HG02885 (cell line): Measurements from ENCODE around the gene CA9.

Experiments used
- ATAC-seq: cut with Tn5 transposase; IDR thresholded peaks from one replicate; pipeline ENCODE4 v1.9.1; 2021; ENCODE audit warnings: mild to moderate bottlenecking; ENCODE audit not compliant: unreplicated experiment, poor library complexity

The CA9 gene

DNA sequence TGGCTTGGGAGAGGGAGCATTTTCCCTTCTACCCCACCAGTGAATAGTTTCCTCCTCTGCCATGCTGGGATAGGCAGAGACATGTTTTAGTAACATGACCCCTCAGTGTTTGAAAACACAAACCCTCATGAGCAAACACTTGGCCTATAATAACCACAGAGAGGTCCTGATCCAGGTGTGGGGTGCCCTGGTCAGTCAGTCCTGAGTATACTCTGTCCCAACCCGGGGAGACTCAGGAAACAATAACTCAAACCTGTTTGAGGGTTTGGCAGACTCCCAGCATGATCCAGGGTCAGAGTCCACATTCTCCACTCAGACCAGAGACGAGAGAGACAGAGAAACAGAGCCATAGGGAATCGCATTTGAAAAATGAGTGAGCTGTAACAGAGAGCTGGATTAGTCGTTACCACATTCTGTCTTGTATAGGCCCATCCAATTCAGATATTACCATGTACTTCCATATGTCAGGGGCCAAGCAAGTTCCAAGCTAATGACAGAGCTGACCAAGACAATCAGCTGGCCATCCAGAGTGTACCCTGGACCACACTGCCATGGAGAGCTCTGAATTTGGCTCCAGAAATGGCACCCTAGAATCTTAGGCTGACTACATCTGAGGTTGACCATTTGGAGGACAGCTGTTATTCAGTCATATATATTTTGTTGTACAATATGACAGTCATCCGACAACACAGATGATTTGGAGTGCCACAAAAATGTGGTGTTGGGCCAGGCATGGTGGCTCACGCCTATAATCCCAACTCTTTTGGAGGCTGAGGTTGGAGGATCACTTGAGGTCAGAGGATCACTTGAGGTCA lies 4.2 kb upstream of the CA9 start:
- no peak for ATAC-seq

DNA sequence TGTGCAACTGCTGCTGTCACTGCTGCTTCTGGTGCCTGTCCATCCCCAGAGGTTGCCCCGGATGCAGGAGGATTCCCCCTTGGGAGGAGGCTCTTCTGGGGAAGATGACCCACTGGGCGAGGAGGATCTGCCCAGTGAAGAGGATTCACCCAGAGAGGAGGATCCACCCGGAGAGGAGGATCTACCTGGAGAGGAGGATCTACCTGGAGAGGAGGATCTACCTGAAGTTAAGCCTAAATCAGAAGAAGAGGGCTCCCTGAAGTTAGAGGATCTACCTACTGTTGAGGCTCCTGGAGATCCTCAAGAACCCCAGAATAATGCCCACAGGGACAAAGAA lies 265 bp downstream of the CA9 start:
- no peak for ATAC-seq

DNA sequence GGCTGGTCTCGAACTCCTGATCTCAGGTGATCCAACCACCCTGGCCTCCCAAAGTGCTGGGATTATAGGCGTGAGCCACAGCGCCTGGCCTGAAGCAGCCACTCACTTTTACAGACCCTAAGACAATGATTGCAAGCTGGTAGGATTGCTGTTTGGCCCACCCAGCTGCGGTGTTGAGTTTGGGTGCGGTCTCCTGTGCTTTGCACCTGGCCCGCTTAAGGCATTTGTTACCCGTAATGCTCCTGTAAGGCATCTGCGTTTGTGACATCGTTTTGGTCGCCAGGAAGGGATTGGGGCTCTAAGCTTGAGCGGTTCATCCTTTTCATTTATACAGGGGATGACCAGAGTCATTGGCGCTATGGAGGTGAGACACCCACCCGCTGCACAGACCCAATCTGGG lies 1.5 kb downstream of the CA9 start:
- ATAC-seq, result no peak

DNA sequence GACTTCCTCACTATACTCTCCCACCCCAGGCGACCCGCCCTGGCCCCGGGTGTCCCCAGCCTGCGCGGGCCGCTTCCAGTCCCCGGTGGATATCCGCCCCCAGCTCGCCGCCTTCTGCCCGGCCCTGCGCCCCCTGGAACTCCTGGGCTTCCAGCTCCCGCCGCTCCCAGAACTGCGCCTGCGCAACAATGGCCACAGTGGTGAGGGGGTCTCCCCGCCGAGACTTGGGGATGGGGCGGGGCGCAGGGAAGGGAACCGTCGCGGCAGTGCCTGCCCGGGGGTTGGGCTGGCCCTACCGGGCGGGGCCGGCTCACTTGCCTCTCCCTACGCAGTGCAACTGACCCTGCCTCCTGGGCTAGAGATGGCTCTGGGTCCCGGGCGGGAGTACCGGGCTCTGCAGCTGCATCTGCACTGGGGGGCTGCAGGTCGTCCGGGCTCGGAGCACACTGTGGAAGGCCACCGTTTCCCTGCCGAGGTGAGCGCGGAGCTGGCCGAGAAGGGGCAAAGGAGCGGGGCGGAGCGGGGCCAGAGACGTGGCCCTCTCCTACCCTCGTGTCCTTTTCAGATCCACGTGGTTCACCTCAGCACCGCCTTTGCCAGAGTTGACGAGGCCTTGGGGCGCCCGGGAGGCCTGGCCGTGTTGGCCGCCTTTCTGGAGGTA lies 2.1 kb downstream of the CA9 start:
- no peak for ATAC-seq

DNA sequence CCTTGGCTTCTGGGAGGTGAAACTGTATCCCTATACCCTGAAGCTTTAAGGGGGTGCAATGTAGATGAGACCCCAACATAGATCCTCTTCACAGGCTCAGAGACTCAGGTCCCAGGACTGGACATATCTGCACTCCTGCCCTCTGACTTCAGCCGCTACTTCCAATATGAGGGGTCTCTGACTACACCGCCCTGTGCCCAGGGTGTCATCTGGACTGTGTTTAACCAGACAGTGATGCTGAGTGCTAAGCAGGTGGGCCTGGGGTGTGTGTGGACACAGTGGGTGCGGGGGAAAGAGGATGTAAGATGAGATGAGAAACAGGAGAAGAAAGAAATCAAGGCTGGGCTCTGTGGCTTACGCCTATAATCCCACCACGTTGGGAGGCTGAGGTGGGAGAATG lies 5.4 kb downstream of the CA9 start:
- no peak for ATAC-seq

DNA sequence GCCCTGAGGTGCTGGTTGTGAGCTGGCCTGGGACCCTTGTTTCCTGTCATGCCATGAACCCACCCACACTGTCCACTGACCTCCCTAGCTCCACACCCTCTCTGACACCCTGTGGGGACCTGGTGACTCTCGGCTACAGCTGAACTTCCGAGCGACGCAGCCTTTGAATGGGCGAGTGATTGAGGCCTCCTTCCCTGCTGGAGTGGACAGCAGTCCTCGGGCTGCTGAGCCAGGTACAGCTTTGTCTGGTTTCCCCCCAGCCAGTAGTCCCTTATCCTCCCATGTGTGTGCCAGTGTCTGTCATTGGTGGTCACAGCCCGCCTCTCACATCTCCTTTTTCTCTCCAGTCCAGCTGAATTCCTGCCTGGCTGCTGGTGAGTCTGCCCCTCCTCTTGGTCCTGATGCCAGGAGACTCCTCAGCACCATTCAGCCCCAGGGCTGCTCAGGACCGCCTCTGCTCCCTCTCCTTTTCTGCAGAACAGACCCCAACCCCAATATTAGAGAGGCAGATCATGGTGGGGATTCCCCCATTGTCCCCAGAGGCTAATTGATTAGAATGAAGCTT lies 6.1 kb downstream of the CA9 start:
- no peak for ATAC-seq

DNA sequence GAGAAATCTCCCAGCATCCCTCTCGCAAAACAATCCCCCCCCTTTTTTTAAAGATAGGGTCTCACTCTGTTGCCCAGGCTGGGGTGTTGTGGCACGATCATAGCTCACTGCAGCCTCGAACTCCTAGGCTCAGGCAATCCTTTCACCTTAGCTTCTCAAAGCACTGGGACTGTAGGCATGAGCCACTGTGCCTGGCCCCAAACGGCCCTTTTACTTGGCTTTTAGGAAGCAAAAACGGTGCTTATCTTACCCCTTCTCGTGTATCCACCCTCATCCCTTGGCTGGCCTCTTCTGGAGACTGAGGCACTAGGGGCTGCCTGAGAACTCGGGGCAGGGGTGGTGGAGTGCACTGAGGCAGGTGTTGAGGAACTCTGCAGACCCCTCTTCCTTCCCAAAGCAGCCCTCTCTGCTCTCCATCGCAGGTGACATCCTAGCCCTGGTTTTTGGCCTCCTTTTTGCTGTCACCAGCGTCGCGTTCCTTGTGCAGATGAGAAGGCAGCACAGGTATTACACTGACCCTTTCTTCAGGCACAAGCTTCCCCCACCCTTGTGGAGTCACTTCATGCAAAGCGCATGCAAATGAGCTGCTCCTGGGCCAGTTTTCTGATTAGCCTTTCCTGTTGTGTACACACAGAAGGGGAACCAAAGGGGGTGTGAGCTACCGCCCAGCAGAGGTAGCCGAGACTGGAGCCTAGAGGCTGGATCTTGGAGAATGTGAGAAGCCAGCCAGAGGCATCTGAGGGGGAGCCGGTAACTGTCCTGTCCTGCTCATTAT lies 6.8 kb downstream of the CA9 start:
- peak; percentile 66 for ATAC-seq

DNA sequence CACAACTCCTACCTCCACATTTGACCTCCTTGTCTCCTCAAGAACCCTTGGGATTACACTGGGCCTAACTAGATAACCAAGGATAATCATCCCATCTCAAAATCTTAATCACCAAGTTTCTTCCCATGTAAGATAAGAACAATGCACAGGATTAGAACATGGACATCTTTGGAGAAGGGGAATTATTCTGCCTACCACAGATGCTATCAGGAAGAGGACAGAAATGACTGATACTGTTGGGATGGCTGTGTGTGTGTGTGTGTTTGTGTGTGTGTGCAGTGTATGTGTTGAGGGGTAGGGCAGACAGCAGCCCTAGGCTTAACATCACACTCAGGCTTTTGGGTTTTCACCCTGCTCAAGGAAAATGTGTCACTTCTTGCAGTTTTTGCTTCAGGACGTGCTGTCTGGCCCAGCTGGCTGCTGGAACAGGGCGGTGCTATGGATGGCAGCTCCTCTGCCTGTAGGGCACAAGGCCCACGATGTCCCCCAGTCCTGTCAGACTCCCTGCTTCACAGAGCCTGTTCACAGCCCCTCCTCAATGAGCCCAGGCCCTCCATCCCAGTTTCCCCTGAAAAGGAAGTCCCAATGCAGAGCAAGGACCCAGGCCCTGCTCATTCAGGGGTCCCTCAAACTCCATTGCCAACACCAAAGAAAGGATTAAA lies 7.7 kb downstream of the CA9 start:
- ATAC-seq, result no peak

DNA sequence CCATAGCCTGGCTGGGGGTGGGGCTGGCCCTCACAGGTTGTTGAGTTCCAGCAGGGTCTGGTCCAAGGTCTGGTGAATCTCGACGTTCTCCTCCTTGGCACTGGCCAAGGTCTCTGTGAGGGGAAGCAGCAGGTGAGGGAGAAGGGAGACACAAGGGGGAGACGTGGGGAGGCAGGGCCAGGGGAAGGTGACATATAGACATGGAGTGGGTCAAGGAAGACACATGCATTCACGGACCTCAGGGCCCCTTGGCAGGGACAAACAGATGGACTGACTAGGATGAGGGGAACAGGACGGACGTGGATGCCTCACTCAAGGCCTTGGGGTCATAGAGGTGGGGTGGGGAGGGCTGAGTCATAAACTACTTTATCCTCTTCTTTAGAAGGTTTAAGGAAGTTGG lies 8.3 kb downstream of the CA9 start:
- no peak for ATAC-seq

DNA sequence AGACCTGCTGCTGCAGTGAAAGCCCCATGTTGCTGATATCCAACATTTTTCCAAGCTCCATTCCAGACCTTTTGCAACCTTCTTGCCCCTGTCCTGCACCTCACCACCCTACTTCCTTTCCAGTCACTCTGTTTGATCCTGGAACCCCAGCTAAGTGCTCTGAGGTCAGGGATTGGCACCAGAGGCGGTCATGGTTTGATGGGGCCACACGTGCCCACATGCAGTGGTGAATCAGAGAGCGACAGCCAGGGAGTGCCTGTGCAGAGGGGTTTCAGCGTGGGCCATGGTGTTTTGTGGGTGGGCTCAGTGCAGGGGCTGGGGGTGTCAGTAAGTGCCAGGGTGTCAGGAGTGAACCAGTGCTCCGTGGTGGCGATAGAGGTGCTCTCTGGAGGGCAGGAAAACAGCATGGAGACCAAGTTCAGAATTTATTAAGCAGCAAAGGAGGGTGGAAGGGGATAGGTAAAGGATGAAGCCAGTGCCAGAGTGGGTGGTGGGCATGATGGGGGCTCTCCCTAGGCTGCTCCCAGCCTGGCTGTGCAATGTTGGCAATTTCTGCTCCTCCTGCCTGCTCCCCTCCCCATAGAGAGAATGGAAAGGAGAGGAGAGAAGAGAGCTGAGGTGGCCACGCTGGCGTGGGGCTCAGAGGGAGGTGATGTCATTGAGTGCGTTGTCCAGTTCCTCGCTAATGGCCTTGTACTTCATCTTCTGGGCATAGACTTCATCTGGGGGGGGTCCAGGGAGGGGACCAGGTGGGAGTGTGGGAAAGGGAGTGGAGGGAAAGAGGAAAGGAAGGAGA lies 9.0 kb downstream of the CA9 start:
- no peak for ATAC-seq

DNA sequence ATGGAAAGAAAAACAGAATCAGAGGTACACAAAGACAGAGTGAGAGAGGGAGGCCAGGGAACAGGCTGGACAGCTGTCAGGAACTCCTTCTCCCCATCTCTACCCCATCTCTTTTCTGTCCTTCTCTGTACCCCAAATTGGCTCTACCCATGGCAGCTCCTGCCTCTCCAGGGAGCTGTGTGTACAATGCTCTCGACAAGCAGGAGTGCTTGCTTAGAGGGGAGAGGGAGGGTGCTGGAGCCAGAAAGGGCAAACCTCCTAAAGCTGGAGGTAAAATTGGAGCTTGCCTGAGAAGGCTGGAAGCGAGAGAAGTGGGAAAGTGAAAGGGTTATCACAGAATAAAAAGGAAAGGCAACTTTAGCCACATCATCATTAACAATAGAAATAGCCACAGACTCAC lies 9.6 kb downstream of the CA9 start:
- no peak for ATAC-seq

DNA sequence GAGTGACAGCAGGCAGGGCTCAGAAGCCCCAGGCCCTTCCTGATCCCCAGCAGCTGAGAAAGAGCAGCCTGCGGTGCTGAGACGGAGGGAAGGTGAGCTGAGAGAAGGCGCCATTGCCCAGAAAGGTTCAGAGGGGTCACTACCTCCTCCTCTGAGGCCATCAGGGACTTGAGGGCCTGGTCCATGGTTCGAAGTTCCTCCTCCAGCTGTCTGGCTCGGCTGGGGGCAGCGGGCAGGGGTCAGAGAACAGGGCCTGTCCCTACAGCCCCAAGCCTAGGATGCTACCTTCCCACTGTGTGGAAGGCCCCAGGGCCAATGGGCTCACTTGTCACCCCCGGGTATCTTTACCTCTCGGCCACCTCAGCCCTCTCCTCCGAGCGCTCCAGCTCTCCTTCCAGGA lies 11.2 kb downstream of the CA9 start:
- ATAC-seq, result no peak

DNA sequence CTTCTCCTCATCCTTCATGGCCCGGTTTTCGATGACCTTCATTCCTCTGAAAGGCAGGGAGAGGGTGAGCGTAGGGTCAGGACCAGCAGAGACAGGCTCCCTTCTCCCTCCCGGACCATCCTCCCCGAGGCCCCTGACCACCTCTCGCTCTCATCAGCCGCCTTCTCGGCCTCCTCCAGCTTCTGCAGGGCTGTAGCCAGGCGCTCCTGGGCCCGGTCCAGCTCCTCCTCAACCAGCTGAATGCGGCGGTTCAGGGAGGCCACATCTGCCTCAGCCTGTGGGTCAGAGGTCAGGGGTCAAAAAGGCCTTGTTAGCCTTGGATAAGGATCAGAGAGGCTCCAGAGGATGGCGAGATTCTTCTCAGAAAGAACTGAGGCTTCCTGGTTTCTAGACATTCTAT lies 11.8 kb downstream of the CA9 start:
- no peak for ATAC-seq

DNA sequence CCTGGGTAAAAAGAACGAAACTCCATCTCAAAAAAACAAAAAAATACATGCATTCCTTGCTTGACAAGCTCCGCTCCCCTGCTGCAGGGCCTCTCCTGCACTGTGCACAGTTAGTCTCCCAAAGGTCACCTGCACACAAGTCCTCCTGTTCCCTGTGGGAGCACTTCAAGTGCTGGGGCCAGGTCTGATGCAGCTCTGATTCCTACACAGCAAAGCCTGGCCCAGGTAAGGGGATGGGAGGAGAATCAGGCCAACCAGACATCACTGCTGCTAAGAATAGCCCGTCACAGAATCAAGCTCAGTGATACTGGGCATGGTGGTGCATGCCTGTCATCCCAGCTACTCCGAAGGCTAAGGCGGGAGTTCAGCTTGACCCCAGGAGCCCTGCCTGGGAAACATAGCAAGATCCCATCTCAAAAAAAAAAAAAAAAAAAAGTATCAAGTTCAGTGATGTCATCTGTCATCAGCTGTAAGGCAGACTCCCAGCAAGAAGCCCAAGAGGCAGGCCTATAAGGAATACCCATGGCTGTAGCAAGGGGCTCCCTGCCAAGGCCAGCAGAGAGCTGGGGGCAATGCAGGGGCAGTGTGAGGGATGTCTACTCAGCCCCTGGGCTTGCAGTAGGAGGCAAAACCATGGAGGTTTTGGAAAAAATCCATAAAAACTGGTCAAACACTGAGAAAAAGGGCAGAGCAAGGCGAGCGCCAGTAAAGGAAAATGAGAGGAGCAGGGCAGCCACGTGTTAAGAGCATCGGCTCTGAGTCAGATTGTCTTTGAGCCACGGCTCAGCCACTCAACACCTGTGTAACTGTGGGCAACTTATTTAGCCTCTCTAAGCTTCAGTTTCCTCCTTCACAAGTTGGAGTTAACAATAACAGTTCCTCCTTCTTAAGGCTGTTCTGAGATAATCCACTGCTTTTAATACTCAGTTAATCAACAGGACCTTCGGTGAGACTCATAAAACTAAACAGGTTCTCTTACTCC lies 12.8 kb downstream of the CA9 start:
- ATAC-seq, result no peak

DNA sequence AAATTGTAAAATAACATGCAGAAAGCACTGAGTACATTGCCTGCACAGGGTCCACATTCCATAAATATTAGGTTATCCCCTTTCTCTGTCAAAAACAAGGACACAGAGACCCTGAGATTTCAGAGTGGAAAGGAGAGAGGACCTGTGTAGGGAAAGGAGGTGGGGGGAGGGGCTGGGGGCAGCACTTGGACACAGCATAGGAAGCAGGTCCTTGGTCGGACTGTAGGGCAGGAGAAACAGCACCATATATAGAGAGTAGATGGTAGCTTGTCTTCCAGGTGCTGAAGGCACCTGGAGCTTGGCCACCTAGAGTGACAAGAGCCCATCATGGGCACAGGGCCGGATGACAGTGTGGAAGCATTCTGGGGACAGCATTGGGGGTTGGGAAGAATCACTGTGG lies 13.6 kb downstream of the CA9 start:
- ATAC-seq, result no peak

DNA sequence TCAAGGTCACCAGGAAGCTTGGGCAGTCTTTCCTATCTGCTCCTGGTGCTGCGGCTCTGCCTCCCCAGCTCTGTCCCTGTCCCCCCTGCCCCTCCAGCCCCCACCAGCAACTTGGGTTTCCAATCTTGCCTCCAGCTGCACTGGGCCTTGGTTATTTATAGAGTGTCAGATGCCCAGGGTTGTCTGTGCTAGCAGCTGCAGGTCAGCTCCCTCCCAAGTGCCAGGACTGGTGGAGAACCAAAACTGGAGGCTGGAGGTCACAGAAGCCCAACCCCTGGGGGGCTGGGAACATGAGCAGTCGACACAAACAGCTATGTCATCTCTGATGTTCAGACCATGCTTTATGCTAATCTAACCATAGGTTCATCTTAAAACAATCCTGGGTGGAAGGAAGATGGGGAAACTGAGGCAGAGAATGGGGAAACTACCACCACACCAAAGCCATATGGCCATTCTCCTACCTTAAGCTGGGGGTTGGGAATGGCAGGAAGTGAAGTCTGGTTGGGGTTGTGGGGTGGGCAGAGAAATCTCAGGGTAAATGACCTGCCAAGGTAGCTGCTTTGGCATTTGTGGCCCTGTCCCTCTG lies 14.3 kb downstream of the CA9 start:
- ATAC-seq, result no peak

DNA sequence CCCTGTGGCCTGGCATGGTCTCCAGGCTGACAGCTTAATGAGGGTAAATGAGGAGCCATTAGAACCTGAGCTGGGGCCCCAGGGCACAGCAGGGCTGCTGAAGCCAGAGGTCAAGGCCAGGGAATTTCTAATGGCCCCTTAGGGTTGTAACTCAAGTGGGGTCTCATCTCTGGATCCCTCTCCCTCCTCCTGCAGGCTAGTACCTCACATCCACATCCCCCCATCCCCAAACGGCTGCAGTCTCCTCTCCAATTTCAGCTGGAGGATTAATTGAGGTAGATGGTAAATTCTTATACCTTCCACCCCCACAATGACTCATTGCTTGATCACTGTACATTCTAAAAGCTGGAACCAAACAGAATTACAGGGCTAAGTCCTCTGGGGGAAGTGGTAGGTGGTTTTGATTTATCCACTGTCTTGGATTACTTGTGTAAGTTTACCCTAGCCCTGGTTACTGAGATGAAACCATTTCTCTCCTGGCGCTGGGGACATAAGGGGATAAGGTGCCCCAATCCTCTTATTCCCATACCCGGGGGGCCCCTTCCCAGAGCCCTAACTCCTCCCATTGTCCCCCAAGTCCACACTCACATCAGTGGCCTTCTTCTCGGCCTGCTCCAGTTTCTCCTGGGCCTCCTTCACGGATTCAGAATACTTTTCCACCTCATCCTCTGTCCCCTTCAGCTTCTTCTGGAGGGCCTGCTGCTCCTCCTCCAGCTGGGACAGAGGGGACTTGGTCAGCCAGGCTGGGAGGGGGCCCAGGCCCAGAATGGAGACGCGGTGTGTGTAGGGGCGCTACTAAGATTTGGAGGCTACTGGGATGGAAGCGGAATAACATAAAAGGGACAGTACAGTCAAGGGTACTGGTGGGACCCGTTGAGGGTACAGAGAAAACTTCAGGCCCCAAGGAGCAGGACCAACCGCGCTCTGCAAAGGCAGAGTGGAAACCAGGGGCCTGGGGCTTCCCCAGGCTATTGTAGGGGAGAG lies 15.1 kb downstream of the CA9 start:
- no peak for ATAC-seq
